Smooth muscle cell (in vitro differentiated cells): ENCODE results near the gene UQCRH. TPM values are rescaled to one million over a fixed set of nuclear protein-coding genes. Genes with fewer than 3 reads are reported as not detected.

Source experiments
- DNase-seq: peaks from one replicate; lab custom pipeline; 2025; ENCODE audit not compliant: unreplicated experiment; lab: John Stamatoyannopoulos, UW
- H2AFZ ChIP-seq: fragments of 200-600 bp; sonication (generic); 2 replicates; pipeline ENCODE4 v1.6.0; 2016; ENCODE audit warnings: antibody characterized with exemption, low read depth, mild to moderate bottlenecking
- H3F3A ChIP-seq: fragments of 200-600 bp; sonication (generic); 2 replicates; pipeline ENCODE4 v1.6.0; 2017; ENCODE audit warnings: antibody characterized with exemption, low read depth
- H3K27ac ChIP-seq: fragments of 200-600 bp; sonication (generic); 2 replicates; pipeline ENCODE4 v1.5.1; 2016; ENCODE audit warnings: low read depth, mild to moderate bottlenecking
- H3K27me3 ChIP-seq: fragments of 200-600 bp; sonication (generic); 2 replicates; pipeline ENCODE4 v1.6.1; 2016; ENCODE audit warnings: low read depth, mild to moderate bottlenecking
- H3K36me3 ChIP-seq: fragments of 200-600 bp; sonication (generic); 2 replicates; pipeline ENCODE4 v1.5.1; 2016; ENCODE audit warnings: low read depth
- H3K4me1 ChIP-seq: fragments of 200-600 bp; sonication (generic); 2 replicates; pipeline ENCODE4 v1.5.1; 2016; ENCODE audit warnings: low read depth
- H3K4me2 ChIP-seq: fragments of 200-600 bp; sonication (generic); 2 replicates; pipeline ENCODE4 v1.6.0; 2016; ENCODE audit warnings: mild to moderate bottlenecking
- H3K4me3 ChIP-seq: fragments of 200-600 bp; sonication (generic); 2 replicates; pipeline ENCODE4 v1.5.1; 2016; ENCODE audit warnings: mild to moderate bottlenecking
- H3K79me2 ChIP-seq: fragments of 200-600 bp; sonication (generic); 2 replicates; pipeline ENCODE4 v1.6.0; 2016; ENCODE audit warnings: low read depth, mild to moderate bottlenecking
- H3K9ac ChIP-seq: fragments of 200-600 bp; sonication (generic); 2 replicates; pipeline ENCODE4 v1.6.0; 2016; ENCODE audit warnings: low read depth
- H3K9me3 ChIP-seq: fragments of 200-600 bp; sonication (generic); replicated peaks from 2 replicates; pipeline ENCODE4 v1.5.1; 2016; ENCODE audit warnings: low read depth
- H4K20me1 ChIP-seq: fragments of 200-600 bp; sonication (generic); 2 replicates; pipeline ENCODE4 v1.6.0; 2016; ENCODE audit warnings: low read depth
- WGBS: methylation state at CpG from one replicate; pipeline ENCODE4 v1.1.7; 2016; ENCODE audit warnings: low lambda C conversion rate; 5-methylcytosine and 5-hydroxymethylcytosine counted together
- polyA plus RNA-seq: library from polyadenylated mRNA; unstranded; fragments of >200 nt; fragmentation: Nextera tagmentation; extraction: Ambion mirVana; gene quantifications from 2 replicates; pipeline ENCODE4 v1.2.1, GENCODE V29; 2016
- total RNA-seq: library from RNA; depleted of rRNA; stranded (reverse); fragments of >200 nt; gene quantifications from 2 replicates; pipeline ENCODE4 v1.2.3, GENCODE V29; 2014
- TF ChIP-seq, protein P1 (sequence below): fragments of 200-600 bp; sonication (generic); IDR thresholded peaks from 2 replicates; pipeline ENCODE4 v1.5.1; 2017; ENCODE audit warnings: borderline replicate concordance, mild to moderate bottlenecking, antibody characterized with exemption; ENCODE audit not compliant: insufficient read depth, poor library complexity, severe bottlenecking

Gene UQCRH
- total and polyA plus RNA-seq, 2 experiments from 2014 or later, result 284 to 652 TPM

DNA sequence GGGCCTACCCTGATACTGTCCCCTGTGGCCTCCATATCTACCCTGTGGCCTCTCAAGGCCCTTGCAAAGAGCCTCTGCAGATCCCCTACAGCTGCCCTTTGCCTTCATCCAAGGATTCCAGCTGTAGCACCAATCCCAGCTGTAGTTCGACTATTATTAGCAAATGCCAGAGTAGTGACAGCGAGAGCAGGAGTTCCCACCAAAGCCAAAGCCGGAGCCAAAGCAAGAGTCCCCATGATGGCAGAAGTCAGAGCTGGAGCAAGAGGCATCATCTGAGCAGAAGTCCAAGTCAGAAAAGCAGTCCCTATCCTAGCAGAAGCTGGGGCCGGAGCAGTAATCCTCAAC, 39.8 kb downstream of the UQCRH start:
- H3K4me3 ChIP-seq, result no peak overlapping the region
- H3K9me3 ChIP-seq, result no peaks in the 10 kb centered on the region
- H3K4me1 ChIP-seq, result peaks cover 11% of the 10 kb centered on the region
- no peak overlapping the region for H3K27ac ChIP-seq
- TF ChIP-seq, protein P1, sequence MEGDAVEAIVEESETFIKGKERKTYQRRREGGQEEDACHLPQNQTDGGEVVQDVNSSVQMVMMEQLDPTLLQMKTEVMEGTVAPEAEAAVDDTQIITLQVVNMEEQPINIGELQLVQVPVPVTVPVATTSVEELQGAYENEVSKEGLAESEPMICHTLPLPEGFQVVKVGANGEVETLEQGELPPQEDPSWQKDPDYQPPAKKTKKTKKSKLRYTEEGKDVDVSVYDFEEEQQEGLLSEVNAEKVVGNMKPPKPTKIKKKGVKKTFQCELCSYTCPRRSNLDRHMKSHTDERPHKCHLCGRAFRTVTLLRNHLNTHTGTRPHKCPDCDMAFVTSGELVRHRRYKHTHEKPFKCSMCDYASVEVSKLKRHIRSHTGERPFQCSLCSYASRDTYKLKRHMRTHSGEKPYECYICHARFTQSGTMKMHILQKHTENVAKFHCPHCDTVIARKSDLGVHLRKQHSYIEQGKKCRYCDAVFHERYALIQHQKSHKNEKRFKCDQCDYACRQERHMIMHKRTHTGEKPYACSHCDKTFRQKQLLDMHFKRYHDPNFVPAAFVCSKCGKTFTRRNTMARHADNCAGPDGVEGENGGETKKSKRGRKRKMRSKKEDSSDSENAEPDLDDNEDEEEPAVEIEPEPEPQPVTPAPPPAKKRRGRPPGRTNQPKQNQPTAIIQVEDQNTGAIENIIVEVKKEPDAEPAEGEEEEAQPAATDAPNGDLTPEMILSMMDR, result no peak
- no peak overlapping the region for H3K9ac ChIP-seq
- H3K79me2 ChIP-seq, result no peaks in the 10 kb centered on the region
- H2AFZ ChIP-seq, result no peak overlapping the region
- WGBS, result 100% methylated on average over 4 of the region's 4 CpGs
- DNase-seq, result no peak
- no peaks in the 10 kb centered on the region for H3K27me3 ChIP-seq
- H3K36me3 ChIP-seq, result peaks cover 6% of the 10 kb centered on the region
- no peak overlapping the region for H3K4me2 ChIP-seq
- peaks cover 4% of the 10 kb centered on the region for H3F3A ChIP-seq
- H4K20me1 ChIP-seq, result peaks cover 1% of the 10 kb centered on the region

DNA sequence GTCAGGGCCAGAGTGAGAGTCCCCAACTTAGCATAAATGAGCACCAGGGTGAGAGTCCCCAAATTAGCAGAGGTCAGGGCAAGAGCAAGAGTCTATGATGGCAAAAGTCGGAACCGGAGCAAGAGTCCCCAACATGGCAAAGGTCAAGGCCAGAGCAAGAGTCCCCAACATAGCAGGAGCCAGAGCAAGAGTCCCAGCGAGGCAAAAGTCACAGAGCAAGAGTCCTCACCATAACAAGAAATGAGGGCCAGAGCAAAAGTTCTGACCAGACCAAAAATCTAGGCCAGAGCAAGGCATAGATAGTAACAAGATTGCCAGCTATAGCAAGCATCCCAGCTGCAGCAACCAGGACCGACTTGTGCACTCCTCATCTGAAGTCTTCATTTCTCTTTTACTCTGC, 40.2 kb downstream of the UQCRH start:
- Histone ChIP-seq H3K9me3 (no peaks in the 10 kb centered on the region), H3K27ac (no peak overlapping the region), H3K4me1 (peaks cover 11% of the 10 kb centered on the region), H3K4me2 (no peak overlapping the region), H3F3A (peaks cover 4% of the 10 kb centered on the region), H3K27me3 (no peaks in the 10 kb centered on the region), H3K36me3 (peaks cover 6% of the 10 kb centered on the region), H3K79me2 (no peaks in the 10 kb centered on the region), H2AFZ (no peak overlapping the region), H4K20me1 (peaks cover 3% of the 10 kb centered on the region), H3K9ac (no peak overlapping the region), H3K4me3 (no peak overlapping the region)
- WGBS, result 98% methylated on average over 4 of the region's 4 CpGs
- DNase-seq, result no peak
- TF ChIP-seq, protein P1, result no peak

DNA sequence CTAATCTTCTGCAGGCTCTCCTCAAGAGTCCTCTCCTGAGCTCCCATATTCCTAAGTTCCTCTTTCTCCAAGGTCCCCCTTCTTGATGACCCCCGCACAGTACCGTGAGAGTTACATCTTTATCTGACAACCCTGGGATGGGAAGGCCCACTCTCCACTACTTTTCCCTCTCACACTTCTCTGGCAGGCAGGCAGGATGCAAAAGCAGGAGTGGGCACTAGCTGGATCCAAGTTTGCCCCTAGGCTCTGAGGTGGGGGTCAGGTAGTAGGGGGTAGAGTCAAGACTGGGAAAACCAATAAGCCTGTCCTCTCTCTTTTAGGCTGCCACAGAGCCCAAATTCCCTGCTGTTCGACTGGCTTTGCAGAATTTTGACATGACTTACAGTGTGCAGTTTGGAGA, 41.0 kb downstream of the UQCRH start:
- H3K9me3 ChIP-seq, result no peaks in the 10 kb centered on the region
- peaks cover 3% of the 10 kb centered on the region for H4K20me1 ChIP-seq
- H3K27me3 ChIP-seq, result no peaks in the 10 kb centered on the region
- DNase-seq, result no peak
- peaks cover 6% of the 10 kb centered on the region for H3K36me3 ChIP-seq
- TF ChIP-seq, protein P1, result no peak
- H3K4me1 ChIP-seq, result peaks cover 8% of the 10 kb centered on the region
- WGBS, result 93% methylated on average over 3 of the region's 3 CpGs
- no peaks in the 10 kb centered on the region for H3K79me2 ChIP-seq
- H3K4me3 ChIP-seq, result no peak overlapping the region
- no peak overlapping the region for H3K9ac ChIP-seq
- no peak overlapping the region for H3K27ac ChIP-seq
- no peak overlapping the region for H2AFZ ChIP-seq
- H3K4me2 ChIP-seq, result no peak overlapping the region
- H3F3A ChIP-seq, result peaks cover 4% of the 10 kb centered on the region

DNA sequence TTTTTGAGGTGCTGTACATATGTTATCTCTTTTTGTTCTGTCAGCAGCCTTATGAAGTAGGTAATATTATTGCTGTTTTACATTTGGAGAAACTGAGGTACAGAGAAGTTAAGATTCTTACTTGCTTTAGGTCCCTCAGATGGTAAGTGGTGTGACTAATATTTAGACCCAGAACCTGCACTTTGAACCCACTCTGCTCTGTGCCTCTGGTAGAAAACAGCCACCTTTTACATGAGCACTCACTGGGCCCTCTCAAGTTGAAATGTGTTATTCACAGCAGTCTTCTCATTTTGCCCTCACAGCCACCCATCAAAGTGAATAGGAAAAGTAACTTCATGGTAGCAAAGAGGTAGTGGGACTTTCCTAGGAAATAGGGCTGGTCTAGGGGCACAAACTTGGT, 41.8 kb downstream of the UQCRH start:
- Histone ChIP-seq H3K36me3 (peaks cover 6% of the 10 kb centered on the region), H3K4me1 (peaks cover 4% of the 10 kb centered on the region), H3F3A (peaks cover 1% of the 10 kb centered on the region), H3K9me3 (no peaks in the 10 kb centered on the region), H3K27ac (no peak overlapping the region), H3K9ac (no peak overlapping the region), H3K27me3 (no peaks in the 10 kb centered on the region), H2AFZ (no peak overlapping the region), H3K79me2 (no peaks in the 10 kb centered on the region), H3K4me2 (no peak overlapping the region), H3K4me3 (no peak overlapping the region), H4K20me1 (peaks cover 3% of the 10 kb centered on the region)
- TF ChIP-seq, protein P1, result no peak
- no peak for DNase-seq
